GM12892 (cell line): ENCODE results near the gene PRKN.
"Not testable (repeated sequence)": the region's sequence is repeated elsewhere in the genome, so short reads cannot be mapped to it uniquely, and the experiment has no call there.

Experiments
- DNase-seq: peaks from one replicate; pipeline ENCODE4 v3.0.0; 2011; ENCODE audit not compliant: insufficient read length
- FAIRE-seq: peaks from 2 replicates; lab custom pipeline; 2011; peaks lifted over from hg19 to GRCh38; lab: Jason Lieb, UNC
- POLR2A ChIP-seq: IDR thresholded peaks from 2 replicates; pipeline ENCODE4 v1.6.1; 2011; ENCODE audit warnings: low read depth, low read length, control low read depth
- POLR2AphosphoS5 ChIP-seq: IDR thresholded peaks from 2 replicates; pipeline ENCODE4 v1.6.1; 2011; ENCODE audit warnings: low read depth, low read length, control low read depth
- TAF1 ChIP-seq: IDR thresholded peaks from 2 replicates; pipeline ENCODE4 v1.6.1; 2011; ENCODE audit warnings: low read depth, mild to moderate bottlenecking, control low read depth, low read length, borderline replicate concordance

Gene PRKN

DNA sequence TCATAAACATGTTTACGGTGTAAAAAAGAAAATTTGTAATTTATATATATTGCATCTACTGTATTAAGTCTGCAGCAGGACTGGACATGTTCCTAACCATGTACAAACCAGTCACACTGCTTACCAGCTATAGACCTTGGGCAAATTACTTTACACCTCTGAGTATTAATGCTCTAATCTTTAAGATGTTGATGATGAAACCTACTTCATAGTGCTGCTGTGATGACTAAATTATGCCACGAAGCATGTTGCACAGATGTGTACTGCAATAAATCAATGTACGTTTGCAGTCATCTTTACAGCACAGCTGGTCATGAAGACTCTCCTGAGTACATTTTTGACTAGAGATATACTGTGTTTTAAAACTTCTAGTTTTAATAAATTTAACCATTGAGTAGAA, 42.6 kb downstream of the PRKN start:
- FAIRE-seq (no peak), DNase-seq (no peak)
- TF ChIP-seq POLR2AphosphoS5 (no peak), POLR2A (no peak), TAF1 (no peak)

DNA sequence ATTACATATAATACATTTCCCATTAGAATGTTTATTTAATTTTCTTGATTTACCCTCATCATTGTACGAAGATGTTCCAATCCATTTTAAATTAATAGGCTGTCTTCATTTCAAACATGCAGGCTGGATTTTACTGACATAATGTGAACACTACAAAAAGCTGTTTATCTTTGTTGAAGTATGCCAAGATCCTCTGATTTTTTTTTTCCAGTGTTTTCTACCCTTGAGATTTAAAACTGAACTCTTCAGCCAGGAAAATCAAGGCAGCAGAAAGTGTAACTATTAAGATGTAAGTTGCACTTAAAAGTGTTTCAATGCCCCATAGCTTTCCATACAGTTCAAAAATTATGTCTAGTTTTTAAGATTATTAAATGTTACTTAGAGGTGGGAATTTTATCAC, 43.5 kb downstream of the PRKN start:
- TF ChIP-seq POLR2AphosphoS5 = no peak
- no peak for TF ChIP-seq TAF1
- no peak for TF ChIP-seq POLR2A
- no peak for DNase-seq
- no peak for FAIRE-seq

DNA sequence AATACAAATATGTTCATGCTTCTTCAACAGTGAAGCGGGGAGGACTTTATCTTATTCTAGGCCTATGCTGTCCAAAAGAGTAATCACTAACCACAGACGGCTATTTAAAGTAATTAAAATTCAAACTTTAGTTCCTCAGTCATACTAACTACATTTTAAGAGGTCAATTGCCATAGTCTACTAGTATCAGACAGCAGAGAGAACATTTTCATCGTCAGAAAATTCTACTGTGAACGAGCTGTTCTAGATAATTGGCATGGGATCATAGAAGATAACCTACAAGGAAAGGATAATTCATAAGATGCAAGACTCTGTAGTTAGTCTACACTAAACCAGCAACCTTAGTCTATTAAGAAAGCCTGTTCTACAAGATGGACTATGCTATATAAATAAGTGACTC, 44.4 kb downstream of the PRKN start:
- no peak for FAIRE-seq
- TF ChIP-seq POLR2A (no peak), TAF1 (no peak), POLR2AphosphoS5 (no peak)

DNA sequence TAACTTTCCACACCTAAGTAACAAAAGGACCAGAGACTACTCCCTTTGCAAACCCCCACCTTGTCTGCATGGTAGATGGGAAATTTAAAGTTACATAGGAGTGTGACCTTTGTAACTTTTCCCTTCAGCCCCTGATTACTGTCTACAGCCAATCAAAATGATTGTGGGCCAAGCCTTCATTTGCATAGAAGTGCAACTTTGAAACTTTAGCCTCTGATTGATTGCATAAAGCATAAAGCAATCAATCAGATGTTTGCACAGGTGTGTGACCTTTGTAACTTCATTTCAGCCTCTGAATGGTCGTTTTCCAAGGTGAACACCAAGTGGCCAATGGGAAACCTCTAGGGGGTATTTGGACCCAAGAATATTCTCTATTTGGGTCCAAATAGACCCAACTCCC, 46.1 kb downstream of the PRKN start:
- DNase-seq (no peak), FAIRE-seq (no peak)
- TF ChIP-seq POLR2A = no peak
- TF ChIP-seq POLR2AphosphoS5 = no peak
- TF ChIP-seq TAF1 = no peak

More for the DNA sequence above, 44.4 kb downstream of the PRKN start:
- no peak for DNase-seq

DNA sequence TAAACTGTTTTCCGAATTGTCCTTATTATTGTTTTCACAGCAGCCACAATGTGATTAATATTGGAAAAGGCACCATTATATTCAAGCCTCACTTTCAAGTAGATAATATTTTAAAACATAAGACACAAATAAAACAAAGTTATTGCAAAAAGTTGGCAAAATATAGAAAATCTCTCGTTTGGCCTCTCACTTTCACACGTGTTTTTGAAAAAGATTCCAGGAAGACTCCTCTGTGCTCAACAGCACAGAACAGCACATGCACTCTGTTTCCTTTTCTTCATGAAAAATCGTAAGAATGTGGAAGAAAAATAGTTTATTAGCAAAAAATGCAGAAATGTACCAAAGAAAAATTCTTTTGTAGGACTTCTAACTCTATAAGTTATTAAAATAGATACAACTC, 46.7 kb downstream of the PRKN start:
- TF ChIP-seq TAF1 (no peak), POLR2A (no peak), POLR2AphosphoS5 (no peak)
- no peak for FAIRE-seq
- DNase-seq = no peak

DNA sequence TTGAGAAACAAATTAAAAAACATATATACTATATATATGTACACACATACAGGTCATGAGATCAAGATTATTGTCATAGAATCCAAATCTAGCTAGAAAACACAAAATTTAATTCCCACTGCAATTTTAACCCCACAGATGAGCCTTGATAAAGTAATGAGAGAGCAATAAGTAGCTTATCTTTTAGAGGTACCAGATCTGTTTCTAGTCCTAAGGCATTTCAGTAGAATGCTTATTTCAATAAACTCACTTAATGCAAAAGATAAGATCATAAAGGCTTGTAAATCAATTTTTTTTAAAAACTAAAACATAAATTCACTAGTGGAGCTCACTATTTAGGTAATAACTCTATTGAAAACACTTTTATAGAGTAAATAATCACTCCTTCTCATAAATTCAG, 47.2 kb downstream of the PRKN start:
- DNase-seq = no peak
- TF ChIP-seq POLR2AphosphoS5 (no peak), POLR2A (no peak), TAF1 (no peak)
- no peak for FAIRE-seq

DNA sequence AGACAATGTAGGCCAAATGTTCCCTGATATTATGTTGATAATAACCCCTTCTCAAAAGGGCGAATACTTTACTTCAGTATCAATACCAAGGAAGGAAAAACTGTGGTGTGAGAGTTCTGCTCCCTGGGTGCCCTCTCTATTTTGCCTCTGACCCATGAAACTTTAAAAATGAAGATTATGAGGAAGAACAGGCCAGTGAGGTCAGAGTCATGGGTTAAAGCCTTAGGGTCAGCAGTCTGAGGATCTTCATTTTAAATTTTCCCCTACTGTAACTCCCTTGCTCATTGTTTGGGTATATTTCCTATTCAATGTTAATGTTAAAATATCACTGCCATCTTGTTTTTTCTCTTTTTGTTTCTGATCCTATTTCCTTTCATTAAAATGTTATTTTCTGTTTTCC, 47.9 kb downstream of the PRKN start:
- TF ChIP-seq TAF1 = no peak
- TF ChIP-seq POLR2A = no peak
- no peak for TF ChIP-seq POLR2AphosphoS5
- DNase-seq = no peak
- no peak for FAIRE-seq

DNA sequence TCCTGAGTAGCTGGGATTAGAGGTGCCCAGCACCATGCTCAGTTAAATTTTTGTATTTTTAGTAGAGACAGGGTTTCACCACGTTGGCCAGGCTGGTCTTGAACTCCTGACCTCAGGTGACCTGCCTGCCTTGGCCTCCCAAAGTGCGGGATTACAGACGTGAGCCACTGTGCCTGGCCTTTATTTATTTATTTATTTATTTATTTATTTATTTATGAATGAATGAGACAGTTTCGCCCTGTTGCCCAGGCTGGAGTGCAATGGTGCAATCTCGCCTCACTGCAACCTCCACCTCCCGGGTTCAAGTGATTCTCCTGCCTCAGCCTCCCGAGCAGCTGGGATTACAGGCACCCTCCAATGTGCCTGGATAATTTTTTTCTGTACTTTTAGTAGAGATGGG, 48.7 kb downstream of the PRKN start:
- DNase-seq, FAIRE-seq: not testable (repeated sequence)

DNA sequence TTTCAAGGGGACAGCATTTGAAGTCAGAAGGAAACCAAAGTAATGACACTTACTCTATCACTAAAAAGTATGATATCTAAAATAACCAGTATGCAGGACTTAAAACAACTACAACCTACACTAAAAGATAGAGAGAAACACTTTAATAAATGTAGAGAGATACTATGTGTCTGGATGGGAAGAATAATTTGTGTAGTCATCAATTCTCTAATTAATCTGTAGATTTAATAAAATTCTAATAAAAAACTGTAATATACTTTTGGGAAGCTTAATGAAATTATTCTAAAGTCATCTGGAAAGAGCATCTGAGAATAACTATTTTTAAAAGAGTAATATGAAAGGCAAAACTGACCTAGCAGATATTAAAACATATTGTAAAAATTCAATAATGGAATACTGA, 52.1 kb downstream of the PRKN start:
- FAIRE-seq = no peak
- TF ChIP-seq POLR2A = no peak
- TF ChIP-seq TAF1 = no peak
- no peak for TF ChIP-seq POLR2AphosphoS5
- no peak for DNase-seq

DNA sequence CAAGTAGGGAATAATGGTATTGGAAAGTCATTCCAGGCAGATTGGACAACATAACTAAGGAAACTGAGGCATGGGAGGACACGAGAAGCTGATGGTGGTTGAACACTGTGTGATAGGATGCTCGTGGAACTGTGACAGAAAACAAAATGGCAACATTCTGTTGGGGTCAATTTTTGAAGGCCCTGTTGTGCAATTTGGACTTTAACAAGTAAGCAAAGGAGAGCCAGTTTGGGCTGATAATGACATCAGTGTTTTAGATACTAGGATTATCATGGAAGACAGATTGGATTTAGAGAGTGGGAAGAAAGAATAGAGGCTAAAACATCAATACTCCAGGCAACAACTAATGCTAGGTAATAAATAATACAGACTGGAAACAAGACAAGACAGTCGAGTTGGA, 53.1 kb downstream of the PRKN start:
- TF ChIP-seq TAF1 (no peak), POLR2A (no peak), POLR2AphosphoS5 (no peak)
- FAIRE-seq (no peak), DNase-seq (no peak)

DNA sequence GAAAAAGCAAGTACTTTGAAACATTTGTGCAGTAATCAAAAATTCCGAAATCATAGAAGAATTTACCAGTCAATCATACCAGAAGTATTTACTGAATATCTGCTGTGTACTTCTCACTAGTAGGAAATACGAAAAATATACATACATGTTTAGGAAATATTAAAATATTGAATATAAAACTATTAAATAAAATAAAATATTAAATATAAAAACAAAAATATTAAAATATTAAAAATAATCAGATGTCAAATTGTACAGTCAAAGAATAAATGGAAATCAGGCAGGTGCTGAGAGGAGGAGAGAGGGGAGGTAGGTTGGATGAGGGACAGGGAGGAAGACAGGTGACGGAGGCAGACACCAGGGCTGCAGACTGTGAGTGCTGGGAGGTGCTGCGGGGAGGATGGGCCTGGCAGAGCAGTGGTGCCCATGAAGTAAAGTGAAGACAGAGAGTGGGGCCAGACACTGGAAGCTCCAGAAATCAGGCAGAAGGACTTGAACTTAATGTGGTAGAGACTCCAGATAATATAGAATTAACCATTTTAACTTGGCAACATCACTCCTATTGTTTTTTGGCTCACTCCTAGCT, 55.9 kb downstream of the PRKN start:
- no peak for TF ChIP-seq TAF1
- TF ChIP-seq POLR2A = no peak
- no peak for TF ChIP-seq POLR2AphosphoS5

DNA sequence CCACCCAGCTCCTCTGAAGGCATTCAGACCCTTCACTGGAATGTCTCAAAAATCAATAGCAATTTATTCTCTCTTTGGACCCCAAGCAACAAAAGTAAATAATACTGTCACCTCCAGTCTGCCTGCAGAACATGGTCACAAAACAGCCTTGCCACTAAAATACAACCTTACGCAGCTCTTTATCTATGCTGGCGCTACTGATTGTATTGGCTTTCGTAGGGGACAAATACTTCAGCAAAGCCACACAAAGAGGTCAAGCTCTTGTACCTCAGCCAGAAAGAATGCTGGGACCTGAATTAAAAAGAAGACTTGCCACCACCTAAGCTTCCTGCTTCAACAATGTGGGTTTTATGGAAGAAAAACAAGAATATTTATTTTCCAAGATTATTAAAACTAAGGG, 57.2 kb downstream of the PRKN start:
- DNase-seq (no peak), FAIRE-seq (no peak)
- TF ChIP-seq POLR2A = no peak
- TF ChIP-seq POLR2AphosphoS5 = no peak
- no peak for TF ChIP-seq TAF1

More for the DNA sequence above, 55.9 kb downstream of the PRKN start:
- FAIRE-seq (no peak), DNase-seq (no peak)

DNA sequence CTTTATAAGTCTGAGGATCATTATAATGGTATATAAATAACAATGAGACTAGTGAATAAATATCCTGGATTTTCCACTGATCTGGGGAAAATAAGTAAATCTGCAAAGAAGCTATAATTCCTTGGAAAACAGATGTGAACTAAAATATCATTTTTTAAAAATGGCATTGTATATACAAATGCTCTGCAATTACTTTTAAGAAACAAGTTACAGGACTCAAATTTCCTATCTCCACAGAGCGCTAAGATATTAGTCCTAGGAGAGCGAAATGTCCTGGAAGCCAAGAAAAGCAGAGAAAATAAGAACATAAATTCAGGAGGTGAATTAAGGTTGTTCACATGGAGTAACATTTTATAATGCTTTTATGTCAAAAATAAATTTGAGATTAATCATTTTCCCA, 61.3 kb downstream of the PRKN start:
- FAIRE-seq (no peak), DNase-seq (no peak)
- TF ChIP-seq POLR2A = no peak
- no peak for TF ChIP-seq TAF1
- no peak for TF ChIP-seq POLR2AphosphoS5
